Esophagus squamous epithelium (tissue), 4 donors: ENCODE measurements around the gene GMPPB.

ENCODE experiments used
- POLR2A ChIP-seq, 4 donors: fragments of 450-650 bp; IDR thresholded peaks; one replicate each; pipeline ENCODE4 v1.6.1; 2017; ENCODE audit warnings: antibody characterized with exemption in 4 of 4, mild to moderate bottlenecking in 4 of 4, moderate library complexity in 3 of 4
- TF ChIP-seq, protein P1 (sequence below), 6 experiments: fragments of 450-650 bp in 4 of 6; fragments of 200-600 bp in 2 of 6; sonication (generic) in 2 of 6; IDR thresholded peaks; one replicate each; pipeline ENCODE4 v1.5.1; 2016 to 2019; ENCODE audit warnings: antibody characterized with exemption in 6 of 6, mild to moderate bottlenecking in 4 of 6, moderate library complexity in 4 of 6

DNA sequence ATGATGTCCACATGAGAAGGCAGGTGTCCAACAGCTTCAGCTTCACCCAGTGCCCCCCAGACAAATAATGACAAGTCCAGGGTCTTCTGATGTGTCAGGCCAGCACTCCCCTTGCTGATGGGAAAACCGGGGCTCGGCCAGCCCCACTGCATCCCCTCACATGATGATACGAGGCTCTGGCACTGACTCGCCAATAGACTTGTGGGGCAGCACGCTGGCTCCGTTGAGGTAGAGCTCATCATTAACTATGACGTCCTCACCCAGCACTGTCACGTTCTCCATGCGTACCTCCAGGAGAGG, 2.2 kb downstream of the GMPPB start:
- TF ChIP-seq, protein P1, sequence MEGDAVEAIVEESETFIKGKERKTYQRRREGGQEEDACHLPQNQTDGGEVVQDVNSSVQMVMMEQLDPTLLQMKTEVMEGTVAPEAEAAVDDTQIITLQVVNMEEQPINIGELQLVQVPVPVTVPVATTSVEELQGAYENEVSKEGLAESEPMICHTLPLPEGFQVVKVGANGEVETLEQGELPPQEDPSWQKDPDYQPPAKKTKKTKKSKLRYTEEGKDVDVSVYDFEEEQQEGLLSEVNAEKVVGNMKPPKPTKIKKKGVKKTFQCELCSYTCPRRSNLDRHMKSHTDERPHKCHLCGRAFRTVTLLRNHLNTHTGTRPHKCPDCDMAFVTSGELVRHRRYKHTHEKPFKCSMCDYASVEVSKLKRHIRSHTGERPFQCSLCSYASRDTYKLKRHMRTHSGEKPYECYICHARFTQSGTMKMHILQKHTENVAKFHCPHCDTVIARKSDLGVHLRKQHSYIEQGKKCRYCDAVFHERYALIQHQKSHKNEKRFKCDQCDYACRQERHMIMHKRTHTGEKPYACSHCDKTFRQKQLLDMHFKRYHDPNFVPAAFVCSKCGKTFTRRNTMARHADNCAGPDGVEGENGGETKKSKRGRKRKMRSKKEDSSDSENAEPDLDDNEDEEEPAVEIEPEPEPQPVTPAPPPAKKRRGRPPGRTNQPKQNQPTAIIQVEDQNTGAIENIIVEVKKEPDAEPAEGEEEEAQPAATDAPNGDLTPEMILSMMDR (IDR thresholded peaks at IDR 0.05) = no peak
- TF ChIP-seq POLR2A (IDR thresholded peaks at IDR 0.05) = no peak
